Kidney (tissue), 14 donors: ENCODE results near the gene SPPL2B. TPM values are rescaled to one million over a fixed set of nuclear protein-coding genes. Genes with fewer than 3 reads are reported as not detected.

Experiments
- DNase-seq, 5 donors: peaks; one replicate each; pipeline ENCODE4 v3.0.0-alpha.2; 2013 to 2020
- FAIRE-seq: peaks from 2 replicates; lab custom pipeline; 2012; peaks lifted over from hg19 to GRCh38; lab: Jason Lieb, UNC
- H3K27ac ChIP-seq, 2 donors: one replicate each; pipeline ENCODE4 v1.7.0; 2013; ENCODE audit warnings: low read depth in 2 of 2, low read length in 2 of 2, inconsistent platforms in 1 of 2
- H3K27me3 ChIP-seq: one replicate; pipeline ENCODE4 v1.7.1; 2013; ENCODE audit warnings: low read length, inconsistent platforms; ENCODE audit not compliant: control insufficient read depth, insufficient read depth
- H3K36me3 ChIP-seq, 3 donors: one replicate each; pipeline versions ENCODE4 v1.7.0 to v1.7.1; 2013; ENCODE audit warnings: low read length in 3 of 3, control low read depth in 1 of 3, inconsistent platforms in 1 of 3; ENCODE audit not compliant: insufficient read depth in 3 of 3, control insufficient read depth in 2 of 3
- H3K4me1 ChIP-seq, 3 donors: one replicate each; pipeline versions ENCODE4 v1.7.0 to v1.7.1; 2013; ENCODE audit warnings: low read length in 3 of 3, inconsistent platforms in 1 of 3, low read depth in 1 of 3; ENCODE audit not compliant: control insufficient read depth in 2 of 3, insufficient read depth in 2 of 3
- H3K4me3 ChIP-seq, 3 donors: one replicate each; pipeline versions ENCODE4 v1.7.0 to v1.8.1; 2013; ENCODE audit warnings: low read length in 3 of 3, control low read depth in 1 of 3, inconsistent platforms in 1 of 3
- H3K9ac ChIP-seq, 3 donors: one replicate each; pipeline versions ENCODE4 v1.7.0 to v1.7.1; 2013; ENCODE audit warnings: low read length in 3 of 3, control low read depth in 1 of 3, inconsistent platforms in 1 of 3
- H3K9me3 ChIP-seq, 3 donors: one replicate each; pipeline versions ENCODE4 v1.7.0 to v1.7.1; 2013; ENCODE audit warnings: low read length in 3 of 3, control low read depth in 1 of 3, inconsistent platforms in 1 of 3; ENCODE audit not compliant: control insufficient read depth in 2 of 3, insufficient read depth in 1 of 3
- intact Hi-C: fragments of 100-400 bp; cut with DNase I; formaldehyde crosslinking; loops from one replicate; pipeline ENCODE4 v1.11.1; 2022
- polyA plus RNA-seq: library from polyadenylated mRNA; stranded (reverse); fragments of 350-450 nt; fragmentation: Illumina TruSeq; extraction: RNeasy Lipid Tissue Mini Kit (QIAGEN cat#74804); gene quantifications from one replicate; pipeline ENCODE4 v1.2.3, GENCODE V29; 2014; ENCODE audit warnings: low read depth, low replicate concordance; ENCODE audit not compliant: insufficient read depth
- total RNA-seq: library from RNA; stranded (reverse); fragmentation: NEBNext Ultra II Directional; extraction: Animal tissue kit (Norgen Biotek cat#: 25700); gene quantifications from one replicate; pipeline ENCODE4 v1.2.1, GENCODE V29; 2021
- TF ChIP-seq, protein P1 (sequence below): IDR thresholded peaks from 3 replicates; pipeline ENCODE4 v1.5.1; 2012; ENCODE audit warnings: mild to moderate bottlenecking, moderate library complexity, borderline replicate concordance; ENCODE audit not compliant: insufficient read depth; ENCODE audit errors: extremely low read depth
- donor health status: control.
- donor health status: control.
- donor health status: control.
- donor health status: control.
- donor health status: control.
- donor health status: DM: yes; HTN: yes; CAD: no.
- donor health status: Normal renal cell carcinoma (clear cell type).

The SPPL2B gene
- total and polyA plus RNA-seq, 2 donors from 2014 or later: 25.3 to 94.1 TPM

DNA sequence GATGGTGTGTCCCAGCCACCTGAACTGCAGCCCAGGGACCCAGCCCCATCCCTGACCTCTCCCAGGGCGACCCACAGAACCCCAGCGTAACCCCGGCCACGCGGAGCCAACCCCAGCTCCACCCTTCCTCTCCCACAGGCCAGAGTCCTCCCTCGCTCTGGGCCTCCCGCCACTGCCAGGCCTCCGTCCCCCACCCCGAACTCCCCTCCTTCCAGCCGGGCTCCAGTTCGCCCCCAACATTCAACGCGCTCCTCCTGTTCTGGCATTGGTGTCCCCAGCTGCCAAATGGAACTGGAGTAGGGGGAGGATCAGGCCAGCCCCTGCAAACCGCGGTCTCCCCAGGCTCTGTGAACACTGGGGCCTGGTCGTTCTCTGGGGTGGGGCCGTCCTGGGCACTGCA is 28.0 kb upstream of the SPPL2B start:
- Histone ChIP-seq H3K36me3 (no peaks in the 10 kb centered on the region), H3K4me3 (no peak overlapping the region), H3K27me3 (peaks cover 11% of the 10 kb centered on the region), H3K4me1 (peaks cover 0 to 3% (median 0%) of the 10 kb centered on the region in 3 donors), H3K9me3 (no peaks in the 10 kb centered on the region), H3K9ac (no peak overlapping the region), H3K27ac (no peak overlapping the region)
- DNase-seq (no peak), FAIRE-seq (no peak)
- intact Hi-C loops: no loop called here
- TF ChIP-seq, protein P1, sequence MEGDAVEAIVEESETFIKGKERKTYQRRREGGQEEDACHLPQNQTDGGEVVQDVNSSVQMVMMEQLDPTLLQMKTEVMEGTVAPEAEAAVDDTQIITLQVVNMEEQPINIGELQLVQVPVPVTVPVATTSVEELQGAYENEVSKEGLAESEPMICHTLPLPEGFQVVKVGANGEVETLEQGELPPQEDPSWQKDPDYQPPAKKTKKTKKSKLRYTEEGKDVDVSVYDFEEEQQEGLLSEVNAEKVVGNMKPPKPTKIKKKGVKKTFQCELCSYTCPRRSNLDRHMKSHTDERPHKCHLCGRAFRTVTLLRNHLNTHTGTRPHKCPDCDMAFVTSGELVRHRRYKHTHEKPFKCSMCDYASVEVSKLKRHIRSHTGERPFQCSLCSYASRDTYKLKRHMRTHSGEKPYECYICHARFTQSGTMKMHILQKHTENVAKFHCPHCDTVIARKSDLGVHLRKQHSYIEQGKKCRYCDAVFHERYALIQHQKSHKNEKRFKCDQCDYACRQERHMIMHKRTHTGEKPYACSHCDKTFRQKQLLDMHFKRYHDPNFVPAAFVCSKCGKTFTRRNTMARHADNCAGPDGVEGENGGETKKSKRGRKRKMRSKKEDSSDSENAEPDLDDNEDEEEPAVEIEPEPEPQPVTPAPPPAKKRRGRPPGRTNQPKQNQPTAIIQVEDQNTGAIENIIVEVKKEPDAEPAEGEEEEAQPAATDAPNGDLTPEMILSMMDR: no peak

DNA sequence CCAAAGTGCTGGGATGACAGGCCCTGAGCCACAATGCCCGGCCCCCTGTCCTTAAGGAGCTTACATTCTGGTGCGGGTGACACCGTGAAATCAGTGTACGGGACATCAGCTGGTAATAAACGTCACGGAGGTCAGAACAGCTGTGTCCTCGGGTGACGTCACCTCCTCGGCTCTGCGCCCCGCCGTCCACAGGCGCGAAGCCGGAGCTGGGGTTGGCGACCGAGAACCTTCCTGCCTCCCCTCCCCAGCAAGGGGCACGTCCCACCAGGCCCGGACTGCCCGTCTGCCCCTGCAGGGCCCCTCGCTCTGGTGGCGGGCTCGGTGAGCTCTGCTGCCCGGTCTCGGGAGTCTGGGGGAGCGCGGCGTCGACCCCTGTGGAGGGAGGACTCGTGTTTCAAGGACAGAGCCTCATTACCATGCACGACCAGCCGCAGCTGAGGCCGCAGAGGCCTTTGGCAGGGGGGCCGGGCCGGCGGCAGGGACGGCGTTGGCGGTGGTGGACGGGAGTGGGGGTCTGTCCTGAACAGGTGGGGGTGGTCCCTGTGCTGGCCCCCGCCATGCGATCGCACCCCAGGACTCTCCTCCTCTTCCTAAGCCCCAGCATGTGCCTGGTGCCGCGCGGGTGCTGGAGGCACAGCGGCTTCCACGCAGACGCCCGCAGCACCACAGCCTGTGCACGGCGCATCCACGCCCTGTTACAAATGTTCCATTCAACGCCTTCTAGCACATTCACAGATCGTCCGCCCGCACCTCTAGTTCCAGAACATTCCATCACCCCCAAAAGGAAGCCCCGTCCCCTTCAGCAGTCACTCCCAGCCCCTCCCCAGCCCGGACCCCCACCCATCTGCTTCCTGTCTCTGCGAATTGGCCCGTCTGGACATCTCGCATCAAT is 25.9 kb upstream of the SPPL2B start:
- TF ChIP-seq, protein P1: no peak
- intact Hi-C loops: no loop called here
- DNase-seq (peak; percentile 74 to 86 (median 78)), FAIRE-seq (no peak)
- Histone ChIP-seq H3K27me3 (peaks cover 5% of the 10 kb centered on the region), H3K36me3 (no peaks in the 10 kb centered on the region), H3K9me3 (no peaks in the 10 kb centered on the region), H3K4me1 (peaks cover 0 to 3% (median 0%) of the 10 kb centered on the region in 3 donors), H3K27ac (no peak overlapping the region), H3K9ac (no peak overlapping the region), H3K4me3 (no peak overlapping the region)

GRCh38 chr19:2303211-2303798 is 25.2 kb upstream of the SPPL2B start:
- Histone ChIP-seq H3K4me1 (peaks cover 0 to 3% (median 0%) of the 10 kb centered on the region in 3 donors), H3K27me3 (peaks cover 5% of the 10 kb centered on the region), H3K9ac (no peak overlapping the region), H3K9me3 (no peaks in the 10 kb centered on the region), H3K27ac (no peak overlapping the region), H3K4me3 (no peak overlapping the region), H3K36me3 (no peaks in the 10 kb centered on the region)
- no peak for FAIRE-seq
- TF ChIP-seq, protein P1: no peak
- intact Hi-C loops: no loop called here
- no peak for DNase-seq
